Pancreas (tissue), 10 donors: ENCODE measurements around the gene GJD3. TPM values are rescaled to one million over a fixed set of nuclear protein-coding genes. Genes with fewer than 3 reads are reported as not detected.
A peak's percentile ranks its signal among the peaks of the same experiment; 100 is the strongest.

Source experiments
- ATAC-seq, 4 donors: fragments of 200-7000 bp; cut with Tn5 transposase; one replicate each; pipeline versions ENCODE4 v1.8.0 to v1.9.1; 2020; ENCODE audit warnings: mild to moderate bottlenecking in 4 of 4, moderate library complexity in 4 of 4
- DNase-seq, 6 donors: peaks; one replicate each; pipeline ENCODE4 v3.0.0-alpha.2; 2020
- FAIRE-seq: peaks from 2 replicates; lab custom pipeline; 2012; peaks lifted over from hg19 to GRCh38; lab: Jason Lieb, UNC
- H3K27ac ChIP-seq, 4 donors: fragments of 200-600 bp; sonication (generic); 1 replicate in 3 of 4; 2 replicates in 1 of 4; pipeline versions ENCODE4 v1.5.0 to v1.8.0; 2020
- H3K27me3 ChIP-seq, 4 donors: fragments of 200-600 bp; one replicate each; pipeline ENCODE4 v1.8.0; 2021
- H3K36me3 ChIP-seq, 3 donors: fragments of 200-600 bp; sonication (generic) in 1 of 3; one replicate each; pipeline versions ENCODE4 v1.5.0 to v1.8.0; 2020 to 2021
- H3K4me1 ChIP-seq, 3 donors: fragments of 200-600 bp; one replicate each; pipeline ENCODE4 v1.8.0; 2021
- H3K4me3 ChIP-seq, 4 donors: fragments of 200-600 bp; sonication (generic) in 2 of 4; one replicate each; pipeline versions ENCODE4 v1.5.0 to v1.8.0; 2020 to 2021
- H3K9me3 ChIP-seq, 4 donors: fragments of 200-600 bp; one replicate each; pipeline ENCODE4 v1.8.0; 2021
- WGBS, 2 donors: extraction: QIAGEN DNeasy Blood & Tissue Kit; methylation state at CpG; one replicate each; pipeline ENCODE4 v1.1.7; 2013; 5-methylcytosine and 5-hydroxymethylcytosine counted together
- intact Hi-C, 3 donors: fragments of 100-400 bp; cut with DNase I; formaldehyde crosslinking; loops; one replicate each; pipeline versions ENCODE4 v1.11.1 to v1.14.2; 2022
- polyA plus RNA-seq, 2 donors: library from polyadenylated mRNA; stranded (reverse); fragments of 200-250 nt; gene quantifications; one replicate each; pipeline ENCODE4 v1.2.3, GENCODE V29; 2013
- total RNA-seq, 6 donors: library from RNA; stranded (reverse); fragmentation: NEBNext Ultra II Directional in 4 of 6; extraction: Animal tissue kit (Norgen Biotek cat#: 25700) in 4 of 6; gene quantifications; one replicate each; pipeline versions ENCODE4 v1.2.1 to v1.2.4, GENCODE V29; 2021 to 2023
- TF ChIP-seq, protein P1 (sequence below), 4 donors: fragments of 200-600 bp; sonication (generic) in 3 of 4; IDR thresholded peaks; one replicate each; pipeline versions ENCODE4 v1.5.0 to v1.8.0; 2021; ENCODE audit warnings: antibody characterized with exemption in 4 of 4
- donor health status: healthy with polysubstance abuse.
- donor health status: DM: no; HTN: no; CAD: no; lungs with moderate emphysema.
- donor health status: DM: no; HTN: no; CAD: no.
- donor health status: control.
- donor health status: control.
- donor health status: Bipolar disorder and iron deficiency.
- donor health status: DM: yes; HTN: yes; CAD: no.
- donor health status: DM: no; HTN: no; CAD: no.
- donor health status: DM: no; HTN: no; CAD: no.
- donor health status: DM: yes; HTN: yes; CAD: no.

The GJD3 gene
- total and polyA plus RNA-seq, 8 donors = 0.09 to 0.67 (median 0.32) TPM; not detected in 2

DNA sequence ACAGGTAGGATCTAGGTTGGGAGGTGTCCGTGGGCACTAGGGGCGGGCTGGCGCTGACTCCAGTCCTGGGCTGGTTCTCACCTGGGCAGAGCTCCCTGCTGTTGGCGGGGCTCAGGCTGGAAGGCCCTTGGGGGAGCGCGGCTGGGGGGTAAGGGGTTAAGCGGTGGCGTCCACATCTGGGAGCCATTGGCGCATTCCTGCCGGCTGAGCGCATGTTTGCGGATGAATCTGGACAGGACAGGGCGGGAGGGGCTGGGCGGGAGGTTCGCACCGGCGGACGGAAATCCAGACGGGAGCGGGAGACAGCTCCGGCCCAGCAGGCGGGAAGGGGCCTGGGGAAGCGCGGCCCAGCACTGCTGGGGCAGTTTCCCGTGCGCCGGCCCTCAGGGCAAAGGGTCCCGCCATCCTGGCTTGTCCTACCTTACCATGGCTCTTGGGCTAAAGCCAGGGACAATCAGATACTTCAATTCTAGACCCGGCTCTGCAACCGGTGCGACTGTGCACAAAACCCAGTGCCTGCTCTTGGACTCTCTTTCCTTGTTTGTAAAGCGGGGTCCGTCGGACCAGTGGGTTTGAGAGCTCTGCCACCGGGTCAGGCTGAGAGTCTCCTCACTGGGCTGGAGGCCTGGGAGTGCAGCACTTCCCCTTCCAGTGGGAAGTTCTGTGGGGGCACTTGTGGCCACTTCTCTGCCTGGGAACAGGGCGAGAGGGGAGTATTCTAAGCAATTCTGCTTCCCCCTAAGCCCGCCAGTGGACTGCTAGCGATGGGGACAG lies 47.8 kb downstream of the GJD3 start:
- H3K4me3 ChIP-seq = peak overlapping the region in 1 of 4 donors; percentile 100
- FAIRE-seq (no peak), ATAC-seq (peak; percentile 6 to 22 (median 12)), DNase-seq (peak; percentile 46 to 85 (median 67))
- intact Hi-C loops = no loop called here
- H3K36me3 ChIP-seq = no peaks in the 10 kb centered on the region
- H3K9me3 ChIP-seq = no peaks in the 10 kb centered on the region
- H3K27me3 ChIP-seq = no peaks in the 10 kb centered on the region
- peak overlapping the region; percentile 58 to 80 (median 64) for H3K27ac ChIP-seq
- WGBS, 2 donors = 15 to 18% methylated on average over 35 to 38 of the region's 38 CpGs
- TF ChIP-seq, protein P1, sequence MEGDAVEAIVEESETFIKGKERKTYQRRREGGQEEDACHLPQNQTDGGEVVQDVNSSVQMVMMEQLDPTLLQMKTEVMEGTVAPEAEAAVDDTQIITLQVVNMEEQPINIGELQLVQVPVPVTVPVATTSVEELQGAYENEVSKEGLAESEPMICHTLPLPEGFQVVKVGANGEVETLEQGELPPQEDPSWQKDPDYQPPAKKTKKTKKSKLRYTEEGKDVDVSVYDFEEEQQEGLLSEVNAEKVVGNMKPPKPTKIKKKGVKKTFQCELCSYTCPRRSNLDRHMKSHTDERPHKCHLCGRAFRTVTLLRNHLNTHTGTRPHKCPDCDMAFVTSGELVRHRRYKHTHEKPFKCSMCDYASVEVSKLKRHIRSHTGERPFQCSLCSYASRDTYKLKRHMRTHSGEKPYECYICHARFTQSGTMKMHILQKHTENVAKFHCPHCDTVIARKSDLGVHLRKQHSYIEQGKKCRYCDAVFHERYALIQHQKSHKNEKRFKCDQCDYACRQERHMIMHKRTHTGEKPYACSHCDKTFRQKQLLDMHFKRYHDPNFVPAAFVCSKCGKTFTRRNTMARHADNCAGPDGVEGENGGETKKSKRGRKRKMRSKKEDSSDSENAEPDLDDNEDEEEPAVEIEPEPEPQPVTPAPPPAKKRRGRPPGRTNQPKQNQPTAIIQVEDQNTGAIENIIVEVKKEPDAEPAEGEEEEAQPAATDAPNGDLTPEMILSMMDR (IDR thresholded peaks at IDR 0.05) = no peak
- peaks cover 9 to 64% (median 26%) of the 10 kb centered on the region in 3 donors for H3K4me1 ChIP-seq

DNA sequence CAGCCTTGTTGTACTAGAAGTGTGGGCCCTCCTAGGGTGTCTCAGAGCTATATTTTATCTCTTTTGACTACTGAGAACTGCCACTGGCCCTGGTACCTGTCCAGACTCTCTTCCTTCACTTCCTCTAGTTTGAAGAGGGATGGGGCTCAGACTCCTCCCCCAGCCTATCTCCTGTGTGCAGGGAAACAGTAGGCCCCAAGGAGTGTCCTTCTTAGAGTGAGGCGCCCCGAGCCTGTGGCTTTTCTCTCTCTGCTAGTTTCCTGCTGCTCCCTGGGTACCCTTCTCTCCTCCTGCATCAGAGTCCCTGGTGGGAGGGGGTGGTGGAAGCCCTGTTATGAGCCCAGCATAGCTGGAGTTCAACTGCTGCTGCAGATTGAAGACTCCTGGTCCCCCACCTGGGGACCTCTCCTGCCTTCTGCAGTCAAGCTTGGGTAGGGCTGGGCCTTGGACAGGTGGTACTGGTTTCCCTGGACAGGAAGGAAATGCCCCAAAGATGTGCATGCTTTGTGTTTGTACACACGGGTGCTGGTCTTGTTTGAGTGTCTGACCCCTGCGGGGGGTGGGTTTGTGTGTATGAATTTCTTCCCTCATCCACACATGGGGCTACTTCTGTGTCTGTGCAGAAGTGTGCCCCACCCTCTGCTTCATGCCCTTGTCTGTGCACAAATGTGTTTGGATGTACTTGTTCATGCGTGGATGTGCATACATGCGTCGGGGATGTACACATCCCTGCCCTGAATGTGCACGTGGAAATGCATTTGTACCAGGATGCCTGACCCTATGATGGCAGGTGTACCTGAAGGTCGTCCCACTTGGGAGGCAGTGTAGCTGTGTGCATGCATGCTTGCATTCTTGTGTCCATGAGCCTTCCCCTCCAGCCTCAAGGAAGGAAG lies 48.6 kb downstream of the GJD3 start:
- intact Hi-C loops = no loop called here
- 56 to 64% methylated on average over 9 of the region's 9 CpGs for WGBS, 2 donors
- Histone ChIP-seq H3K27ac (peak overlapping the region; percentile 58 to 80 (median 64)), H3K27me3 (no peaks in the 10 kb centered on the region), H3K4me1 (peaks cover 14 to 67% (median 26%) of the 10 kb centered on the region in 3 donors), H3K4me3 (no peak overlapping the region), H3K36me3 (no peaks in the 10 kb centered on the region), H3K9me3 (no peaks in the 10 kb centered on the region)
- FAIRE-seq (no peak), DNase-seq (peak in 3 of 6 donors; percentile 17 to 25 (median 24)), ATAC-seq (no peak)
- TF ChIP-seq, protein P1 (IDR thresholded peaks at IDR 0.05) = no peak

DNA sequence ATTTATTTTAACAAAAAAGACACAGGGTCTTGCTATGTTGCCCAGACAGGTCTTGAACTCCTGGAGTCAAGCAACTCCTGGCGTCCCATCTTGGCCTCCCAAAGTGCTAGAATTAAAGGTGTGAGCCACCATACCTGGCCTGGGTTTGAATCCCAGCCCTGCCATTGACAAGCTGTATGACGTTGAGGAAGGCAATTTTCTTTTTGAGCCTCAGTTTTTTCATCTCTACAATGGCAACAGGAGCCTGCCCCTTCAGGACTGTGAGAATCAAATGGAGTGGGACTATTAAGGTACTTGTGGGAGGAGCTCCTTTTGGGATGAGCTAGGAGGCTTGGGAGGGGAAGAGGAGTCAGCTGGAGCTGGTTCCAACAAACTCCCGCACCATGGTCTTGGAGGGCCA lies 49.3 kb downstream of the GJD3 start:
- H3K27ac ChIP-seq = peak overlapping the region; percentile 22 to 80 (median 40)
- peaks cover 14 to 75% (median 24%) of the 10 kb centered on the region in 3 donors for H3K4me1 ChIP-seq
- no peaks in the 10 kb centered on the region for H3K27me3 ChIP-seq
- no peaks in the 10 kb centered on the region for H3K36me3 ChIP-seq
- ATAC-seq (no peak), DNase-seq (peak in 1 of 6 donors; percentile 29), FAIRE-seq (no peak)
- TF ChIP-seq, protein P1 (IDR thresholded peaks at IDR 0.05) = no peak
- H3K9me3 ChIP-seq = no peaks in the 10 kb centered on the region
- H3K4me3 ChIP-seq = no peak overlapping the region
- 82 to 87% methylated on average over 3 of the region's 3 CpGs for WGBS, 2 donors
- intact Hi-C loops = no loop called here

DNA sequence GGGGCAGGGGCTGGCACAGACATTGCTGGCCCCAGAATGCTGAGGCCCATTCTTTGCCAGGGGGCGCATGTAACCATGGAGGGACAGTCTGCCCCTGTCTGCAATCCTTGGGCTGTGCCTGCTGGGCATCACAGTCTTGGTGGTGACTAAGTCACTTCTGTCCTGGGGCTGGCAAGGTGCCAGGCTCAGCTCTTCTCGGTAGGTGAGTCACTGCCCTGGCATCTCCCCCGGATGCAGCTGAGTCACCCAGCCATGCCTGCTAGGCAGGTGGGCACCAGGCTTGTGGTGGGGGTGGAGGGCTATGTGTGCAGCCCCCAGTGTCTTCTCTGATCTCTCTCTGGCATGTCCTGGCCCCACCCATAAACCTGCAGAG lies 50.0 kb downstream of the GJD3 start:
- TF ChIP-seq, protein P1 (IDR thresholded peaks at IDR 0.05) = no peak
- Histone ChIP-seq H3K4me1 (peaks cover 14 to 75% (median 22%) of the 10 kb centered on the region in 3 donors), H3K27me3 (no peaks in the 10 kb centered on the region), H3K4me3 (no peak overlapping the region), H3K27ac (peak overlapping the region; percentile 17 to 80 (median 34)), H3K36me3 (no peaks in the 10 kb centered on the region), H3K9me3 (no peaks in the 10 kb centered on the region)
- WGBS, 2 donors = 4 to 24% methylated on average over 2 to 3 of the region's 3 CpGs
- intact Hi-C loops = loop anchor here in 1 of 3 donors (5.0 kb wide), 1 partner anchor 33 kb away; no protein-coding TSS in a partner anchor
- FAIRE-seq (no peak), DNase-seq (peak; percentile 84 to 97 (median 95)), ATAC-seq (peak; percentile 30 to 54 (median 39))
